A172 (cell line): ENCODE data around the gene TBC1D5. TPM values are rescaled to one million over a fixed set of nuclear protein-coding genes. Genes with fewer than 3 reads are reported as not detected.
A peak's percentile ranks its signal among the peaks of the same experiment; 100 is the strongest.

Source experiments
- DNase-seq: peaks from one replicate; pipeline ENCODE4 v3.0.0-alpha.2; 2015; ENCODE audit warnings: low spot score
- total RNA-seq: library from RNA; depleted of rRNA; stranded (reverse); fragments of >200 nt; shearing (Covaris generic); gene quantifications from 2 replicates; pipeline ENCODE4 v1.2.3, GENCODE V29; 2014

Gene TBC1D5
- total RNA-seq, 1 experiment from 2014 or later: 115 TPM

DNA sequence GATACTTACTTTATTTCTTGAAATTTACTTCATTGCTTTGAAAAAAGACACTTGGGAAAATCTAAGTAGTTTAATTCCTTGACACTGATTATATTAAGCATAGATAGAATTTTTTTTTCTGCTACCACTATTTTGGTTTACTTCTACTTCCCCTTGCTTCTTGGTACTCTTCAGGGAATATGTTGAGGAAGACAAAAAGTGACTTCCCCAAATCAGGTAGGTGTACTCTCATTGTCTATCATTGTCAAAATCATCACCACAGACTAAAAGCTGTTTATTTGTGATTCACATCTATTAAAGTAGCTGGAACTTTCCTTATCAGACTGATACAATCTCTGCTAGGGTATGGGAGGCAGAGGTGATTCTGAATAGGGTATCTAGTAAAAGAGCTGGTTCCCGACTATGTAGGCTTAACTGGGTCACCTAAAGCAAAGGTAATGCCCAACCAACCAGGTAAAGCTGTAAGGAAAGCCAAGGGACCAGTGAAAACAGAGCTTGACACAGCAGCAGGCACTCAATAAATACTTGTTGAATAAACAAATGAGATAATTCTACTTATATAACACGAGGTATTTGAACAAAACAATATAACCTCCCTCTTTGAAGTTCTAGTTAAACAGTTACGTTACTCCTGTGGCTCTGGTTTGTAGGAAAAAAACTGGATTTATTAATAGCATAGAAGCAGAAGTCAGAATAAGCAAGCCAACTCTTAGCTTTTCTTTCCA is 510.7 kb downstream of the TBC1D5 start:
- DNase-seq: no peak

DNA sequence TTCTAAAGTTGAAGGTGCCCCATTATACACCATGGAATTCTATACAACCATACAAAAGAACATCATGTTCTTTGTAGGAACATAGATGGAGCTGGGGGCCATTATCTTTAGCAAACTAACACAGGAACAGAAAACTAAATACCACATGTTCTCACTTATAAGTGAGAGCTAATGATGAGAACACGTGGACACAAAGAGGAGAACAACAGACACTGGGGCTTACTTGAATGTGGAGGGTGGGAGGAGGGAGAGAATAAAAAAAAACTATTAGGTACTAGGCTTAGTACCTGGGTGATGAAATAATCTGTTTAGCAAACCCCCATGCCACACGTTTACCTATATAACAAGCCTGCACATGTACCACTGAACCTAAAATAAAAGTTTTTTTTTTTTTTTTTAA is 515.0 kb downstream of the TBC1D5 start:
- DNase-seq: no peak

DNA sequence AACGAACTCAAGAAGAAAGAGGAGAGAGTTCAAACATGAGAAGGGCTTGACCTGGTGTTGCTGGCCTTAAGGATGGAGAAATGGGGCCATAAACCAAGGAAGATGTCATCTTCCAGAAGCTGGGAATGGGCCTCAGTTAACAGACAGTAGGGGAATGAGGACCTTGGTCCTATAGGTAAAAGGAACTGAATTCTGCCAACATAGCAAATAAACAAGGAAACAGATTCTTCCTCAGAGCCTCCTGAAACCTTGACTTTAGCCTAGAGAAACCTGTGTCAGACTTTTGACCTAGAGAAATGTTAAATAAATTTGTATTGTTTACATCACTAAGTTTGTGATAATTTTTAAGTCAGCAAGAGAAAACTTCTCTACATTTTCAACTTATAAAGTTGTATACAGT is 520.9 kb downstream of the TBC1D5 start:
- DNase-seq: no peak

DNA sequence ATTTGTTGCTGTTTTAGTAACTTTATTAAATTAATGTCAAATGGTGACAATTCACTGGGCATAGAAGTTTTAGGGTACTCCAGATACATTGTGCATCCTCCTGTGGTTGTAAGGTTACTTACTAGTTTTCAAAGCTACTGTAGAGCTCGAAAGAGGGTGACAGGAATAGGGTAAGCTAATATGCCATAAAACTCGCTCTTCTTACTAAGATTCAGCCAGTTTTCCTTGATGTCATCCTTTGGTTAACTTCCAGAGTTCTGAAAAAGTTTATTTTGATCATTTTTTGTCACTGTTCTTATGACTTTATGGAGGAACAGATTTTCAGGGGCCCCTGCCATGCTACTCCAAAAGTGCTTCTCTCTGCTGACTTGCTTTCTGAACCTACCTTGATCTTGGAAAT is 522.8 kb downstream of the TBC1D5 start:
- no peak for DNase-seq

DNA sequence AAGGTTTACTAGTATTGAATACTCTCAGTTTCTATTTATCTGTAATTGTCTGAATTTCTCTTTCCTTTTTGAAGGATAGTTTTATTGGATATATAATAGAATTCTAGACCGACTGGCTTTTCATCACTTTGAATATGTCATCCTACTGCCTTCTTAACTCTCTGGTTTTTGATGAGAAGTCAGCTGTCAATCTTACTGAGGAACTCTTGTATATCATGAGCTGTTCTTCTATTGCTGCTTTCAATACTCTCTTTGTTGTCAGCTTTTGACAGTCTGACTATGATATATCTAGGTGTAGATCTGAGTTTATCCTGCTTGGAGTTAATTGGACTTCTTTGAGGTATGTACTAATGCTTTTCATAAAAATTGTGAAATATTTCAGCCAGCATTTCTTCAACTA is 523.8 kb downstream of the TBC1D5 start:
- DNase-seq: no peak

DNA sequence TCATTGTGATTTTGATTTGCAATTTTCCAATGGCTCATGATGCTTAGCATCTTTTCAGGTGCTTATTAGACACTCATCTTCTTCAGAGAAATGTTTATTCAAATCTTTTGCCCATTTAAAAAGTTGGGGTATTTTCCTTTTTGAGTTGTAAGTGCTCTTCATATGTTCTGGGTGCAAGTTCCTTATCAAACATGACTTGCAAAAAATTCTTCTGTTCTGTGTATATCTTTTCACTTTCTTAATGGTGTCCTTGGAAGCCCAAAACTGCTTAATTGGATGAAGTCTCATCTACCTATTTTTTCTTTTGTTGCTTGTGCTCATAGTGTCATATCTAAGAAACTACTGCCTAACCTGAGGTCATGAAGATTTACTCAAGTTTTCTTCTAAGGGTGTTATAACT is 524.8 kb downstream of the TBC1D5 start:
- DNase-seq: no peak

DNA sequence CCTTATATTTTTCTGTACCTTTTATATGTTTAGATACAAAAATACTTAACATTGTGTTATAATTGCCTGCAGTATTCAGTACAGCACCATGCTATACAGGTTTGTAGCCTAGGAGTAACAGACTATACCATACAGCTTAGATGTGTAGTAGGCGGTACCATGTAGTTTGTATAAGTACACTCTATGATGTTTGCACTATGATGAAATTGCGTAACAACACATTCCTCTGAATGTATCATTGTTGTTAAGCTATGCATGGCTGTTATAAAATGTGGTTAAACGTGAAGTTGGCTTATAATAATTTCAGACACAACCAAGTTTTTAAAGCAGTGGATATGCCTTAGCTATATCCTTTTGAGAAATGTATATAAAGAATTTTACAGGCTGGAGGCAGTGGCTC is 529.3 kb downstream of the TBC1D5 start:
- DNase-seq: no peak

DNA sequence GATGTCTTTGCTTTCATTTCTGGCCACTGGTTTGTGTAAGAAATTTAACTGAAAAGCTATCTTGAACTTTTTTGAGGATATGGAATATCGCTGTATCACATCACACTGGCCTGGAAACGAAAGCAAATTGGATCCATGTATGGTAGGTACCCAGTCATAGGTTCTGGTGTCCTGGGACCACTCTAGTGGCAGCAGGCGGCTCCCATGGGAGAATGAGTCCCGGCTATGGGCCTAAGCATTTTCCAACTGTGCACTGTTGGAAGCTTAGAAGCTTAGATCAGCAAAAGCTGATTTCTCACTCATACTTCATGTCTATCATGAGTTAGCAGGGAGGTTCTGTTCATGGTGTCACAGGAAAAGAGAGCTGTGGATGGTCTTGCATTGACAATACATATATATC is 534.5 kb downstream of the TBC1D5 start:
- no peak for DNase-seq

DNA sequence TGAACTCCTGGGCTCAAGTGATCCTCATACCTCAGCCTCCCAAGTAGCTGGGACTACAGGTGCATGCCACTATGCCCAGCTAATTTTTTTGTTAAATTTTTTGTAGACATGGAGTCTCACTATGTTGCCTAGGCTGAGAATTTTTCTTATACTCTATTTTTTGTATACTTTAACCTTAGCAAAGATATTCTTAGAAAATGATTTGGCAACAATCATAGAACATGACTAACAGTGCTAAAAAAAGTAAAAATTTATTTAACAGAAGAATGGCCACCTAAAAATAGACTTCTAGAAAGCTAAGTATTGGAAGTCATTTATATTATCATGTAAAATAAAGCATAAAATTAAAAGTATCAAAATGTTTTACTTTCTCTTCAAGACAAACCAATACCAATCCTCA is 535.4 kb downstream of the TBC1D5 start:
- DNase-seq: no peak

DNA sequence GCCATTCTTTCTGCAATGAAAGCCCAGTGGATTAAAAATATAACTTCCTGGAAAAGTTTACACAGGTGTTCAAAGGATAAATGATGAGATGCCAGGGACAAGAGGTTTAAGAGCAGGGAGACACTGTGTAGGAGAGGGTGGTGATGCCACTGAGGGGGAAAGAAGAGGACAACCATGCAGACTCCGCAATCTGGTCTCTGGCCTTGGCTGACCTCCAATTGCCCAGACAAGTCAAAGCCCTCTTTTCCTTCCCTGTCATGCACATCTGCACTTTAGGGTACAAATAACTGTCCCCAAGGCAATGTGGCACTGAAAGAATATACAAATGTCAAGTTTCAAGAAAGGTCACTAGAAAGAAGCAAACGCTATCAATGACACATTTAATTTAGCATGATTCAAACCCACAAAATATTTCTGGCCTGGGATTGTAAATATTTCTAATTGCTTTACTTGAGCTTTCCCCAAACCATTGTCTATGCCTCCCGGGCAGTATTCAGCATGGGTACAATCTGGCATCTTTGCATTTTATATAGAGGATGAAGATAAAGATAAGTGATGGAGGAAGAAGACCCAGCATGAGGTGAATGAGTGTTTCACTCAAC is 538.3 kb downstream of the TBC1D5 start:
- no peak for DNase-seq

DNA sequence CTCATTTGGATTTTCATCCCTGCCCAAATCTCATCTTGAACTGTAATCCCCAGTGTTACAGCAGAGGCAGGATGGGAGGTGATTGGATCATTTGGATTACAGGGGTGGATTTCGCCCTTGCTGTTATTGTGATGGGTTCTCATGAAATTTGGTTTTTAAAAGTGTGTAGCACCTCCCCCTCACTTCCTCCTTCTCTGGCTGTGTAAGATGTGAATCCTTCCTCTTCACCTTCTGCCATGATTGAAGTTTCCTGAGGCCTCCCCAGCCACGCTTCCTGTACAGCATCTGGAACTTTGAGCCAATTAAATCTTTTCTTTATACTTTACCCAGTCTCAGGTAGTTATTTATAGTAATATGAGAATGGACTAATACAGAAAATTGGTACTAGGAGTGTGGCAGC is 540.9 kb downstream of the TBC1D5 start:
- DNase-seq: no peak

DNA sequence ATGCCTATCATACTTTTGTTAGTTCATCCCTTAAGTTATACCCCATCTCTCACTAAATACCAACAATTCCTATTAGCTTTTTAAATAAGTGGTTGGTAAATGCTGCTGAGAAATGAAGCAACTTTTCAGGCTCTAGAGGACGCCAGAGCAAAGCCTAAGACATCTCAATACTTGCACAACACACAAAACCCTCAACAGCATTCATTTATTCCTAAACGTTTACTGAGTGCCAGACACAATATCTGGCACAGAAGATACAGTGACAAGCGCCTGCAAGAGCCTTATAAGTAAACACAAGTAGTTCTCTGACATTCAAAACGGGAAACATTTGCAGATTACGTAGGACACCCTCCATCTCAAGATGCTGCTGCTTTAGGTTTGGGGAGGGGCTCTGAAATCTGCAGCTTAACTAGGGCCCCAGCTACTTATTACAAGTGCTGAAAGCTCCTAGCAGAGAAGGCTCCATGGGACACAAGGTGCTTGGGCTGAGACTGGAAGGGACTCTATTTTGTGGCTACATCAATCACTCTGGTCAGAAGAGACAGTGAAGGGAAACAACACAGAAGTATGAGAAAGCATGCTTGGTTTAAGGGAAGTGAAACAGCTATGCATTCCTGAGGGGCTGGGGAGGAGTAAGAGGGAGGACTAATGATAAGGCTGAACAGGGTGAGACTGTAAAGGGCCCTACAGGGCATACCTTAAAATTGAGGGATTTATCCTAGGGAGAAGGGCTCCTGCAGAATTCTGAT is 546.4 kb downstream of the TBC1D5 start:
- DNase-seq: no peak

DNA sequence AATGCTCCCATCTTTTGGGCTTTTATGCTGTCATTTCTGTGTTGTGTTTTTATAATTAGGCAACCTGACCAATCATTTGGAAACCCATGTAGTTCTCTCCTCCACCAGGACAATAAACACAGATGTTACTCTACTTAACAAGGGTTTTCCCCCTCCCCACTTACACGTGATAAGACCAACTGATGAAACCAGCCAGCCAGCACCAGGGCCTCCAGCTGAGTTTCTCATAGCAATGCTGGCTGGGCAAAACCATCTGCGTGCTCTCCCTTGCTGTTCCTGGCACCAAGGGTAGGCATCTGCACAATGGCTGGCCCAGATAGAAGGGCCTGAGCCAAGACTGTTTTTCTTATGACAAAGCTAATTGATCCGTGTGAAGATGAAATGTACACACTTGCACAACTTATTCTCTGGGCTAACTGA is 547.2 kb downstream of the TBC1D5 start:
- DNase-seq: no peak

DNA sequence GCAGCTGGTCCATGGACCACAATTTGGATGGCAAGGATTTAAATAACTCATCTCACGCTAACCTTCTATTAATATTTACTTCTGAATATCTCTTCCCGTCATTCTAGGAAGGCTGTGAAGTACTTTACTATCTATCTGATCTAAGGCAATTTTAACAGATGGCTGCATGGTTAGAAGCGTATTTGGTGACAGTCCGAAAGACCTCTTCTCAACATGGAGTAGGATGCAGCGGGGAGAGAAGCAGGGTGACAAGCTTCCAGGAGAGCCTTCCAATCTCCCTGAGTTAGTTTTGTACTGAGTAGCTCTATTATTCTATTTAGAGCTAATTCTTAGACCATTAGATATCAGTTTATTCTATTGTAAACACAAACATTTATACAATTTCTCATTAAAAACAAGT is 548.3 kb downstream of the TBC1D5 start:
- no peak for DNase-seq

DNA sequence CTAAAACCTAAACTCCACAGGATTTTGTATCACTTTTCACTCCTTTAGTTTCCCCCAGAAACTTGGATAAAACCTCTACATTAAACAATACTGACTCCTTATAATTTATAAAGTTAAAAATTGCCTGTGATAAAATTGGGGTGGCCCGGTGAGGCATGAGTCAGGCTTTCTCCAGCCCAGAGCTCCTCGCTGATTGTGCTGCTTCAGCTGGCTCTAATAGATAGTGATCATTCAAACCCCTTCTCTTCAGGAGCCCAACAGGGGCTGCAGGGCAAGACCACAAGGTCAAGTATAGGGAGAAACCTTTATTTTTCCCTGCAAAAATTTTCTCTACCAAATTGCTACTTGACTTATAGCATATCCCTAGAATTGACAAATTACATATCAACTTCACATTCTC is 549.4 kb downstream of the TBC1D5 start:
- no peak for DNase-seq

DNA sequence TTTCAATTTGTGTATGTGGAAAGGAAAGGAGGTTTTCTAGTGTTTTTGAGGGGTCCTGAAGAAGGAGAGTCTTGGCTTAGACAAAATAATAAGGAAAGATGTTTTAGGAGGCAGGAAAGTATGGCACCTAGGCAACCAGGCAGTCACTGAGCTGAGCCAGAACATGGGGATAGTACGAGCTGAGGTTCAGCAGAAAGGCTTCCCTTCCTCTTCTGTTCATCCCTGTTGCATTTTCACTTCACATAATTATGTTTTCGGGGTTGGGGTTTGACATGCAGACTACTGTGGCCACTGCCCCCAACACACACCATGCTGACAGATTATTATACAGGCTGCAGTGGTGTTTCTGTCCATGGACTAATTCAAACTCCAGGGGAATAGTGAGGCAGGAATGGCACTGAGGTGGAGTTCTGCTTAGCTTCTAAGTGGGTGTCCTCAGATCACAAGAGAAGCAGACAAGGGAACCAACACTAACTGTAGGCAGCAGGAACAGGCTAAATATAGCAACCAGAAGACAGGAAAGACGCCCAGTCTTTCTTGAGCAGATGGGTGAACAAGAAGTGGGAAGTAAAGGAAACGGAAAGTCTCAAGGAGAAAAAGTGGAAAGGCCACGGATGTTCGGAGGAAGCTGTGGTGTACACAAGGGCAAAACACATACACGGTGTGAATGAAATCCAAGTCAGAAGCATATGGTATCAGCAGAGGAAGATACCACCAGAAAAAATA is 551.9 kb downstream of the TBC1D5 start:
- DNase-seq: no peak

DNA sequence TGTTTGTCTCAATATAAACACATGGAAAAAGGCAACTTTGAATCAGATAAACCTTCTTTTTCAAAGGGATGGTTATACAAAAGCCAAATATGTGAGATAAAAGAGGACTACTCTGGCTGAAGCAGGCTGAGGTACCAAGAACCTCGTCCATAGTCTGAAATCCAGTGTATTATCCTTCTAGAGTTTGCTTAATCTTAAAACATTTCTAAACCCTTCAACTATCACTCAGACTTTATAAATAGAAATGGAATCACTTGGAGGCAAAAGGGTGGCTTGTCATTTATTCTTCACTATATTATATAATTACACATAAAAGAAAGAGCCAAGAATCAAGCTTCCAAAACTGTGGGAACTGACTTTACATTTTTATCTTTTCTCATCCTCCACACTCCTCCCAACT is 554.1 kb downstream of the TBC1D5 start:
- DNase-seq: no peak

DNA sequence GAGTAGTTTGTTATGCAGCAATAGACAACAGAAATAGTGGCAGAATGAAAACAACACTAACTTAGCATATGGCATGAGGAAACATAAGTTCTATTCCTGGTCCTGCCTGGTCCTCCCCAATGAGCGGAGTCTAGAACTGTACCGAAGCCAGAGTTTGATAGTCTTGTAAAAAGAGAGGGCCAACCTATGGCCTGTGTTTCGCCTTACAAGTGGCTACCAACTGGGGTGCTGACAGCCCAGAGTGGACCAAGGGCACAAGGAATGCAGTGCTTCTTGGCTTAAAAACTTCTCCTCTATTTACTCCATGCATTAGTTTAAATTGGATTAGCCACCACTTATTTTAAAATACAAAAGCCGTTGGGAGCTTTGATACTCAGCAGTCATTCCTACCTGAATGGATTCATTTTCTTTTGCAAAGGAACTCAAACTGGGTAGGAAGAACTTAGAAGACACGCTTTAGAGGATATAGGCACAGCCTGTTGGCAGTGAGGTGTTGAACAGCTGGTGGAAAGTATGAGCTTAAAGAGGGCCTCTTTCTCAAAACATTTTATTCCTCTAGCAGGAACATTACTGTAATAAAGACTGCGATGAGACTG is 554.7 kb downstream of the TBC1D5 start:
- DNase-seq: no peak

DNA sequence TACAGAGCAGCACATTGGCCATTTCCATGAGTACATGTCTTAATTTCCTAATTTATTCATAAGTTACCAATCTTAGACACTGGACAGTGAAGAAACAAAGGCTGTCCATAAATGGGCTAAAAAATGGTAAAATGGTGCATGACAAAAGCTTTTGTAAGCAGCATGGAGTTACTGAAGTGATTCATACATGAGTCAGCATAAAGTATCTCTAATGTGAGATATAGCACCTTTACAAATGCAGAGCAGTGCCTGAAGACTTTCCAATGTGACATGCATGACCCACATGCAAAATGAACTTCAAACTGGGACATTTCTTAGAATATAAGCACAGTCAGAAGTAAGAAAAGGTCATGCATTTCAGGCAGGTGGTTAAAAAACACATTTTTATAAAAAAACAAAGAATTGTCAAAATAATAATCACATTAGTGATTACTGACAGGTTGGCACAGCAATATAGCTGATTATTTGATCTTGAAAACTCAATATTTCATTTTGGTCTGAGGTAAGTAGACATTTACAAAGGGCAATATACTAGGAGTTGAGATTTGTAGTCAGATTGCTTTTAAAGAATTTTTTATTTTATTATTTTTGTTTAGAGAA is 558.4 kb downstream of the TBC1D5 start:
- peak; percentile 64 for DNase-seq

DNA sequence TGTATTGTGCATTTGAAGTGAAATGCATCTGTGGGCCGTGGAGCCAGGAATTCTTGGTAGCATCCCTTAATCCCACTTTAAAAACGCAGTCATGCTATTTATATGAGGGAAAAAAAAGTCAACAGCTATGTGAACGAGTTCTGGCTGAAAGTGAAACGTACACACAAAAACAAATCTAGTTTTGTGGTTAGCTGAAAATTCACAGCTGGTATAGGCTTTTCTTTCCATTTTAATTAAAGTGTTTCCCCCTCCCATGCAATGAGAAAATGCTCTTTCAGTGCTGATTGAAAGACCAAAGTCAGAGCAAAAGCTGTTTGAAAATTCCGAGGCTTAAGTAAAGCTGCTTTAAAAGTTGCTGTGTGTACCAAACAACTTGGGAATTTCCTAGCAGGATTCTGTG is 560.3 kb downstream of the TBC1D5 start:
- no peak for DNase-seq

DNA sequence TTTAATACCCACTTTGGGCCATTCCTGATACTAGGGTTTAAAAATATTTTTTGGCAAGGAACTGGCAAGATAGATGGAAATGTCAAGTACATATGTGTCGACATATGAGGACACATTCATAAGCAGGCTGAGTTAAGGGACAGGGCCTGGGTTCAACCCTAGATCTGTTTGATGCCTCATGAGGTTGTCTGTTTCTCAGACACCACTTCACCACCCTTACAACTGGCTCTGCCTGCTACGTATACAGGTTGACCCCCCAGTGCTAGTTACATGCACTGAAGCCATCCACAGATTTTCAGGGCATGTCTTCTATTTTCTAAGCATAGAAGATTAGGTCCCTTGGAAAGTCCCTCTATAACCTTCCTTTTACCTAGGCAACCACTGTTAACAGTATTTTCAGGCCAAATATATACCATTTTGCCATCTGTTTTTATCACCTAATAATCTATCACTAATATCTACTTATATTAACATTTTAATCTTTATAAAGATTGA is 561.0 kb downstream of the TBC1D5 start:
- no peak for DNase-seq
